HCT116 (cell line): ENCODE measurements around the gene SPOCD1. TPM values are rescaled to one million over a fixed set of nuclear protein-coding genes. Genes with fewer than 3 reads are reported as not detected.

Source experiments
- ATAC-seq: fragments of 200-7000 bp; cut with Tn5 transposase; 2 replicates; pipeline ENCODE4 v1.9.1; 2020; ENCODE audit warnings: mild to moderate bottlenecking, moderate library complexity
- BruUV-seq: library from RNA; stranded (reverse); fragments of 400-500 nt; replicated peaks from 2 replicates; lab custom pipeline; 2021; lab: Mats Ljungman, UMichigan
- CTCF ChIA-PET: fragments of 300-600 bp; sonication (Branson Sonifier 250); formaldehyde crosslinking; loops from one replicate; lab custom pipeline; 2021; ENCODE audit warnings: antibody characterized with exemption; lab: Charles Lee
- POLR2A ChIA-PET: fragments of 300-600, 350-600 bp; sonication (Branson Sonifier 250); formaldehyde crosslinking; loops from one replicate; lab custom pipeline; 2021; ENCODE audit warnings: antibody characterized with exemption; lab: Charles Lee
- RAD21 ChIA-PET, 2 experiments: fragments of 300-600 bp; sonication (Branson Sonifier 250); formaldehyde crosslinking; loops; one replicate each; lab custom pipeline; 2023; ENCODE audit warnings: low total read pairs in 2 of 2; ENCODE audit not compliant: uncharacterized antibody in 2 of 2, unreplicated experiment in 2 of 2, low non-redundant PET in 1 of 2; lab: Charles Lee
- DNase-seq: peaks from one replicate; pipeline ENCODE4 v3.0.0-alpha.2; 2010; ENCODE audit warnings: low read depth, low spot score
- H2AFZ ChIP-seq: fragments of 200-600 bp; shearing (Covaris generic), sonication (generic); 2 replicates; pipeline ENCODE4 v1.6.1; 2017; ENCODE audit warnings: low read depth, mixed run types, mixed read lengths, antibody characterized with exemption, low read length; ENCODE audit not compliant: poor library complexity, severe bottlenecking
- H3K27ac ChIP-seq: 2 replicates; pipeline ENCODE4 v1.5.1; 2012; ENCODE audit warnings: low read depth, low read length
- H3K27me3 ChIP-seq: fragments of 200-600 bp; sonication (generic); 2 replicates; pipeline ENCODE4 v1.6.1; 2016; ENCODE audit warnings: mixed run types, low read length, mixed read lengths; ENCODE audit not compliant: insufficient read depth
- H3K36me3 ChIP-seq, 2 experiments: fragments of 200-500 bp in 1 of 2; fragments of 200-600 bp in 1 of 2; sonication (Bioruptor generic) in 1 of 2; sonication (generic) in 1 of 2; 2 replicates each; pipeline versions ENCODE4 v1.5.1 to v1.6.1; 2014 to 2016; ENCODE audit warnings: low read length in 2 of 2, inconsistent platforms in 1 of 2, mixed read lengths in 1 of 2, mixed run types in 1 of 2; ENCODE audit not compliant: insufficient read depth in 2 of 2, control insufficient read depth in 1 of 2
- H3K4me1 ChIP-seq, 2 experiments: fragments of 200-600 bp in 1 of 2; sonication (generic) in 1 of 2; 2 replicates each; pipeline versions ENCODE4 v1.5.1 to v1.6.1; 2012 to 2017; ENCODE audit warnings: low read length in 2 of 2, inconsistent platforms in 1 of 2, mild to moderate bottlenecking in 1 of 2, mixed read lengths in 1 of 2, mixed run types in 1 of 2, moderate library complexity in 1 of 2; ENCODE audit not compliant: insufficient read depth in 2 of 2, control insufficient read depth in 1 of 2
- H3K4me2 ChIP-seq: fragments of 200-600 bp; sonication (generic); 2 replicates; pipeline ENCODE4 v1.6.1; 2017; ENCODE audit warnings: mixed run types, low read length, mixed read lengths
- H3K4me3 ChIP-seq, 2 experiments: fragments of 200-600 bp in 1 of 2; sonication (generic) in 1 of 2; replicated peaks in 1 of 2; 2 replicates each; pipeline ENCODE4 v1.5.1; 2011 to 2016; ENCODE audit warnings: low read length in 2 of 2, control low read depth in 1 of 2, low read depth in 1 of 2, mild to moderate bottlenecking in 1 of 2, mixed read lengths in 1 of 2, mixed run types in 1 of 2
- H3K79me2 ChIP-seq: fragments of 200-600 bp; sonication (generic); 2 replicates; pipeline ENCODE4 v1.6.1; 2017; ENCODE audit warnings: mild to moderate bottlenecking, mixed run types, low read length, moderate library complexity, mixed read lengths; ENCODE audit not compliant: insufficient read depth
- H3K9ac ChIP-seq: fragments of 200-600 bp; sonication (generic); 2 replicates; pipeline ENCODE4 v1.6.1; 2016; ENCODE audit warnings: low read length, mixed read lengths
- H3K9me2 ChIP-seq: fragments of 200-600 bp; sonication (generic), shearing (Covaris generic); 2 replicates; pipeline ENCODE4 v1.6.1; 2017; ENCODE audit warnings: mixed run types, mild to moderate bottlenecking, moderate library complexity; ENCODE audit not compliant: insufficient read depth
- H3K9me3 ChIP-seq, 2 experiments: fragments of 200-500 bp in 1 of 2; fragments of 200-600 bp in 1 of 2; sonication (Bioruptor generic) in 1 of 2; sonication (generic) in 1 of 2; 2 replicates each; pipeline ENCODE4 v1.6.1; 2014 to 2017; ENCODE audit warnings: low read length in 2 of 2, mixed read lengths in 2 of 2, inconsistent platforms in 1 of 2, low read depth in 1 of 2, mild to moderate bottlenecking in 1 of 2, mixed run types in 1 of 2, moderate library complexity in 1 of 2; ENCODE audit not compliant: control insufficient read depth in 1 of 2, insufficient read depth in 1 of 2
- H4K20me1 ChIP-seq: fragments of 200-600 bp; sonication (generic), shearing (Covaris generic); 2 replicates; pipeline ENCODE4 v1.6.1; 2017; ENCODE audit warnings: mixed run types, mild to moderate bottlenecking, moderate library complexity; ENCODE audit not compliant: insufficient read depth
- ATF3 ChIP-seq: IDR thresholded peaks from 2 replicates; pipeline ENCODE4 v1.6.1; 2012
- CTCF ChIP-seq, 3 experiments: fragments of 200-600 bp in 1 of 3; sonication (generic) in 1 of 3; IDR thresholded peaks in 2 of 3; conservative IDR thresholded peaks in 1 of 3; 2 replicates each; pipeline ENCODE4 v1.5.1; 2012 to 2017; ENCODE audit warnings: low read depth in 2 of 3, low read length in 2 of 3, antibody characterized with exemption in 1 of 3, borderline replicate concordance in 1 of 3, control low read depth in 1 of 3, mild to moderate bottlenecking in 1 of 3, mixed read lengths in 1 of 3, mixed run types in 1 of 3, moderate library complexity in 1 of 3; ENCODE audit not compliant: insufficient read depth in 1 of 3
- EGR1 ChIP-seq: IDR thresholded peaks from 2 replicates; pipeline ENCODE4 v1.6.1; 2012; ENCODE audit warnings: low read depth
- POLR2AphosphoS5 ChIP-seq: IDR thresholded peaks from 2 replicates; pipeline ENCODE4 v1.6.1; 2011; ENCODE audit warnings: mild to moderate bottlenecking, low read depth, low read length, moderate library complexity
- SP1 ChIP-seq: IDR thresholded peaks from 2 replicates; pipeline ENCODE4 v1.6.1; 2012; ENCODE audit warnings: low read depth
- ZNF274 ChIP-seq: fragments of 200-500 bp; sonication (Bioruptor generic); IDR thresholded peaks from 2 replicates; pipeline ENCODE4 v1.6.1; 2014; ENCODE audit warnings: mild to moderate bottlenecking, low read depth, low read length, inconsistent platforms
- intact Hi-C: fragments of 100-400 bp; cut with micrococcal nuclease; formaldehyde crosslinking; loops from 2 replicates; pipeline ENCODE4 v1.10.0; 2022
- total RNA-seq: library from RNA; stranded (reverse); gene quantifications from one replicate; pipeline ENCODE4 v1.2.1, GENCODE V29; 2021; ENCODE audit not compliant: unreplicated experiment
- TF ChIP-seq, protein P1 (sequence below): IDR thresholded peaks from 2 replicates; pipeline ENCODE4 v1.6.1; 2011; ENCODE audit warnings: mild to moderate bottlenecking, low read length, moderate library complexity; ENCODE audit not compliant: insufficient replicate concordance; ENCODE audit errors: extremely low read depth
- TF ChIP-seq, protein P2 (sequence below): IDR thresholded peaks from 2 replicates; pipeline ENCODE4 v1.6.1; 2012

Gene SPOCD1
- total RNA-seq, 1 experiment from 2014 or later: 5.0 TPM

- Histone ChIP-seq H3K27ac (no peak overlapping the region), H3K4me2 (no peak overlapping the region), H3K27me3 (no peaks in the 10 kb centered on the region; the same call in 1 of the 2 replicates), H3K79me2 (no peaks in the 10 kb centered on the region), H3K4me3 (no peak overlapping the region), H3K9ac (no peak overlapping the region), H4K20me1 (no peaks in the 10 kb centered on the region), H3K4me1 (peaks cover 0 to 9% of the 10 kb centered on the region in 2 experiments; a peak in 2 of 4 replicates), H2AFZ (no peak overlapping the region), H3K9me3 (no peaks in the 10 kb centered on the region), H3K9me2 (no peaks in the 10 kb centered on the region), H3K36me3 (no peaks in the 10 kb centered on the region)
- TF ChIP-seq SP1 (no peak), POLR2AphosphoS5 (no peak), CTCF (IDR thresholded peaks at IDR 0.05 in 2 of 3, conservative IDR thresholded peaks at IDR 0.05 in 1 of 3; ENCODE audit: borderline replicate concordance in 1 of 3, insufficient read depth in 1 of 3, low read depth in 2 of 3, low read length in 2 of 3) (no peak), ATF3 (no peak), ZNF274 (no peak), EGR1 (no peak)
- TF ChIP-seq, protein P1, sequence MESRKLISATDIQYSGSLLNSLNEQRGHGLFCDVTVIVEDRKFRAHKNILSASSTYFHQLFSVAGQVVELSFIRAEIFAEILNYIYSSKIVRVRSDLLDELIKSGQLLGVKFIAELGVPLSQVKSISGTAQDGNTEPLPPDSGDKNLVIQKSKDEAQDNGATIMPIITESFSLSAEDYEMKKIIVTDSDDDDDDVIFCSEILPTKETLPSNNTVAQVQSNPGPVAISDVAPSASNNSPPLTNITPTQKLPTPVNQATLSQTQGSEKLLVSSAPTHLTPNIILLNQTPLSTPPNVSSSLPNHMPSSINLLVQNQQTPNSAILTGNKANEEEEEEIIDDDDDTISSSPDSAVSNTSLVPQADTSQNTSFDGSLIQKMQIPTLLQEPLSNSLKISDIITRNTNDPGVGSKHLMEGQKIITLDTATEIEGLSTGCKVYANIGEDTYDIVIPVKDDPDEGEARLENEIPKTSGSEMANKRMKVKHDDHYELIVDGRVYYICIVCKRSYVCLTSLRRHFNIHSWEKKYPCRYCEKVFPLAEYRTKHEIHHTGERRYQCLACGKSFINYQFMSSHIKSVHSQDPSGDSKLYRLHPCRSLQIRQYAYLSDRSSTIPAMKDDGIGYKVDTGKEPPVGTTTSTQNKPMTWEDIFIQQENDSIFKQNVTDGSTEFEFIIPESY: no peak
- TF ChIP-seq, protein P2, sequence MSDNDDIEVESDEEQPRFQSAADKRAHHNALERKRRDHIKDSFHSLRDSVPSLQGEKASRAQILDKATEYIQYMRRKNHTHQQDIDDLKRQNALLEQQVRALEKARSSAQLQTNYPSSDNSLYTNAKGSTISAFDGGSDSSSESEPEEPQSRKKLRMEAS: no peak
- CTCF ChIA-PET: no interaction called here
- DNase-seq: no peak
- RAD21 ChIA-PET: no interaction called here
- intact Hi-C loops: no loop called here
- no peak for ATAC-seq
- no TSS peak for BruUV-seq
- POLR2A ChIA-PET: no interaction called here
These were observed 39.8 kb downstream of the SPOCD1 start for GRCh38 chr1:31776032-31776431.
